Activated T-helper 17 cell treated with anti-CD3 and anti-CD28 coated beads, Interleukin-2, amount 50 U/mL, for 72 hours (primary cell): ENCODE data around the gene ENPP1. TPM values are rescaled to one million over a fixed set of nuclear protein-coding genes. Genes with fewer than 3 reads are reported as not detected.
"Not testable (repeated sequence)": the region's sequence is repeated elsewhere in the genome, so short reads cannot be mapped to it uniquely, and the experiment has no call there.

Source experiments
- ATAC-seq: fragments of 150-1000 bp; cut with Tn5 transposase; replicated peaks from 2 replicates; pipeline ENCODE4 v1.10.0; 2021; ENCODE audit warnings: mild to moderate bottlenecking, moderate library complexity
- H3K27ac Mint-ChIP-seq: one replicate; pipeline ENCODE4 v1.8.0; 2022; ENCODE audit warnings: mixed read lengths
- H3K27me3 Mint-ChIP-seq: one replicate; pipeline ENCODE4 v1.8.0; 2022; ENCODE audit warnings: mixed read lengths
- H3K36me3 Mint-ChIP-seq: one replicate; pipeline ENCODE4 v1.8.0; 2022; ENCODE audit warnings: low read depth, mild to moderate bottlenecking, mixed read lengths
- H3K4me1 Mint-ChIP-seq: one replicate; pipeline ENCODE4 v1.8.0; 2022; ENCODE audit warnings: mixed read lengths
- H3K4me3 Mint-ChIP-seq: one replicate; pipeline ENCODE4 v1.8.0; 2022; ENCODE audit warnings: mild to moderate bottlenecking, mixed read lengths
- H3K9me3 Mint-ChIP-seq: one replicate; pipeline ENCODE4 v1.8.0; 2022; ENCODE audit warnings: mixed read lengths
- total RNA-seq, 2 donors: library from RNA; stranded (reverse); gene quantifications; one replicate each; pipeline ENCODE4 v1.2.3, GENCODE V29; 2022

ENPP1 gene
- total RNA-seq, 2 donors from 2014 or later, result 0.73 to 0.74 TPM

GRCh38 chr6:131894493-131895424 is 86.9 kb downstream of the ENPP1 start:
- ATAC-seq, result peak; percentile 92
- H3K9me3 Mint-ChIP-seq, result peaks cover 4% of the 10 kb centered on the region

GRCh38 chr6:131897050-131897435 is 89.2 kb downstream of the ENPP1 start:
- H3K27ac Mint-ChIP-seq, result no peak overlapping the region
- peaks cover 5% of the 10 kb centered on the region for H3K4me1 Mint-ChIP-seq
- no peak for ATAC-seq
- no peaks in the 10 kb centered on the region for H3K36me3 Mint-ChIP-seq
- no peaks in the 10 kb centered on the region for H3K27me3 Mint-ChIP-seq
- H3K9me3 Mint-ChIP-seq, result peaks cover 4% of the 10 kb centered on the region
- no peak overlapping the region for H3K4me3 Mint-ChIP-seq

More at GRCh38 chr6:131894493-131895424, 86.9 kb downstream of the ENPP1 start:
- peaks cover 5% of the 10 kb centered on the region for H3K4me1 Mint-ChIP-seq
- H3K27ac Mint-ChIP-seq, result peak overlapping the region; percentile 21
- no peaks in the 10 kb centered on the region for H3K27me3 Mint-ChIP-seq
- peak overlapping the region; percentile 10 for H3K4me3 Mint-ChIP-seq
- no peaks in the 10 kb centered on the region for H3K36me3 Mint-ChIP-seq

GRCh38 chr6:131897621-131898020 is 89.8 kb downstream of the ENPP1 start:
- H3K4me3 Mint-ChIP-seq, result no peak overlapping the region
- H3K27me3 Mint-ChIP-seq, result no peaks in the 10 kb centered on the region
- no peak overlapping the region for H3K27ac Mint-ChIP-seq
- peaks cover 4% of the 10 kb centered on the region for H3K9me3 Mint-ChIP-seq
- no peaks in the 10 kb centered on the region for H3K36me3 Mint-ChIP-seq
- no peak for ATAC-seq
- peaks cover 5% of the 10 kb centered on the region for H3K4me1 Mint-ChIP-seq

DNA sequence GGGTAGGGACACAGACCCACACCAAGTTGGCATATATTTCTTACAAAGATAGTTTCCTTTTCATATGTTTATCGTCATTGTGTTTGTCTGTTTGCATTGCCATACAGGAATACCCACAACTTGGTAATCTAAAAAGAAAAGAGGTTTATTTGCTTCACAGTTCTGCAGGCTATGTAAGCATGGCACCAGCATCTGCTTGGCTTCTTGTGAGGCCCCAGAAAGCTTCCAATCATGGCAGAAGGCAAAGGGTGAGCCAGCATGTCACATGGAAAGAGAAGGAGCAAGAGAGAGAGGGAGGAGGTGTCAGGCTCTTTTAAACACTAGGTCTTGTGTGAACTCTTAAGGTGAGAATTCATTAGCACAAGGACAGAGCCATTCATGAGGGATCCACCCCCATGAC is 90.9 kb downstream of the ENPP1 start:
- no peak for ATAC-seq
- H3K27ac Mint-ChIP-seq, result no peak overlapping the region
- peaks cover 5% of the 10 kb centered on the region for H3K4me1 Mint-ChIP-seq
- H3K9me3 Mint-ChIP-seq, result peaks cover 4% of the 10 kb centered on the region
- H3K27me3 Mint-ChIP-seq, result peaks cover 3% of the 10 kb centered on the region
- no peaks in the 10 kb centered on the region for H3K36me3 Mint-ChIP-seq
- H3K4me3 Mint-ChIP-seq, result no peak overlapping the region

GRCh38 chr6:131900231-131900630 is 92.4 kb downstream of the ENPP1 start:
- Mint-ChIP-seq H3K4me3 (no peak overlapping the region), H3K27ac (no peak overlapping the region), H3K36me3 (no peaks in the 10 kb centered on the region), H3K9me3 (peaks cover 4% of the 10 kb centered on the region), H3K4me1 (no peaks in the 10 kb centered on the region), H3K27me3 (peaks cover 8% of the 10 kb centered on the region)
- ATAC-seq, result no peak

GRCh38 chr6:131901326-131901873 is 93.6 kb downstream of the ENPP1 start:
- not testable (repeated sequence) for H3K27me3 Mint-ChIP-seq, H3K36me3 Mint-ChIP-seq, H3K4me3 Mint-ChIP-seq, H3K9me3 Mint-ChIP-seq, H3K27ac Mint-ChIP-seq, ATAC-seq, H3K4me1 Mint-ChIP-seq

- H3K4me1 Mint-ChIP-seq, H3K27me3 Mint-ChIP-seq, H3K9me3 Mint-ChIP-seq, H3K4me3 Mint-ChIP-seq, ATAC-seq, H3K27ac Mint-ChIP-seq, H3K36me3 Mint-ChIP-seq: not testable (repeated sequence)
These were observed 95.9 kb downstream of the ENPP1 start for GRCh38 chr6:131903734-131904133.

GRCh38 chr6:131908787-131909186 is 101.0 kb downstream of the ENPP1 start:
- H3K4me3 Mint-ChIP-seq, H3K36me3 Mint-ChIP-seq, ATAC-seq, H3K27ac Mint-ChIP-seq, H3K4me1 Mint-ChIP-seq, H3K9me3 Mint-ChIP-seq: not testable (repeated sequence)
- peaks cover 15% of the 10 kb centered on the region for H3K27me3 Mint-ChIP-seq

DNA sequence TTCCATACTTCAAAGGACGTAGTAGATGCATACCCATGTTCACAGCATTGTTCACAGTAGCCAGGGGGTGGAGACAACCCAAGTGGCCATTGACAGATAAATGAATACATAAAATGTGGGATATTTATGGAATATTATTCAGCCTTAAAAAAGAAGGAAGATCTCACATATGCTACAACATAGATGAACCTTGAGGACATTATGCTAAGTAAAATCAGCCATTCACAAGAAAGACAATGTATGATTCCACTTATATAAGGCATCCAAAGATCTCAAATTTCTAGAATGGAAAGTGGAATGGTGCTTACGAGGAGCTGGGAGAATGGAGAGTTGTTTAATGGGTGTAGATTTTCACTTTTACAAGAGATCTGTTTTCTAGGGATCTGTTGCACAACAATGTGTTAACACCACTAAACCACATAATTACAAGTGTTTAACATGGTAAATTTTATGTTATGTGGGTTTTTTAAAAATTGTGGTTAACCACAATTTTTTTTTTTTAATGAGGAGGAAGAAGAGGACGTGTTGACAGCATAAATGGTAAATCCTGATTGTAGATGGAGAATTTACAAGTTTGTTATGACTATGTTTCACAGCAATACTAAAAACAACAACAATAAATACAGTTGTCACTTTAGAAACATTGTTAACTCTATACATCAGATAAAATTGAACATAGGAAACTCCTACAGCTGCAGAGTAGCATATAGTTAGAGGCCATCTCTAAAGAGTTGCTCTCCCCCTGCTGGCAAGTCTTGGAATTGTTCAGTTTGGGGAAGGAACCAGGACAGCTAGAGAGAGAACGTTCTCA is 101.8 kb downstream of the ENPP1 start:
- no peaks in the 10 kb centered on the region for H3K9me3 Mint-ChIP-seq
- H3K27ac Mint-ChIP-seq, result no peak overlapping the region

DNA sequence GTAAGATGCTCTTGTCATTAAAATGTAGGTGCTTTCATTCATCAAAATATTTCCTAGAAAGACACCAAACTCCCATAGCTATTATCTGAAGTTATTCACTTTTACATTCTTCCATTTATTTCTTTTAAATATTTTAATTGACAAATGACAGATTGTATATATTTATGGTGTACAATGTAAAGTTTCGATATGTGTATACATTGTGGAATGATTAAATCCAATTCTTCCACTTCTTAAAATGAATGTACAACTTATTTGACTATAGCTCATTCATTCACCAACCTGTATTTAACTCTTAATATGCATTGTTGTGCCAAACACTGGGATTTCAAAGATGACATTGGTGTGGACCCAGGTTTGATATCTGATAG is 102.4 kb downstream of the ENPP1 start:
- ATAC-seq, result peak; percentile 26
- H3K9me3 Mint-ChIP-seq, result no peaks in the 10 kb centered on the region
- no peak overlapping the region for H3K27ac Mint-ChIP-seq
- H3K36me3 Mint-ChIP-seq, result no peaks in the 10 kb centered on the region
- H3K4me1 Mint-ChIP-seq, result peaks cover 5% of the 10 kb centered on the region
- no peak overlapping the region for H3K4me3 Mint-ChIP-seq
- H3K27me3 Mint-ChIP-seq, result peaks cover 10% of the 10 kb centered on the region

More for the DNA sequence above, 101.8 kb downstream of the ENPP1 start:
- Mint-ChIP-seq H3K36me3 (no peaks in the 10 kb centered on the region), H3K4me1 (peaks cover 5% of the 10 kb centered on the region), H3K4me3 (peak overlapping the region; percentile 3), H3K27me3 (peaks cover 11% of the 10 kb centered on the region)
- ATAC-seq, result peak; percentile 92

- Mint-ChIP-seq H3K9me3 (no peaks in the 10 kb centered on the region), H3K4me1 (peaks cover 5% of the 10 kb centered on the region), H3K36me3 (no peaks in the 10 kb centered on the region), H3K27me3 (peaks cover 13% of the 10 kb centered on the region), H3K4me3 (no peak overlapping the region), H3K27ac (no peak overlapping the region)
- ATAC-seq, result no peak
These were observed 103.1 kb downstream of the ENPP1 start for GRCh38 chr6:131910956-131911355.

GRCh38 chr6:131911951-131912350 is 104.1 kb downstream of the ENPP1 start:
- Mint-ChIP-seq H3K27ac (no peak overlapping the region), H3K4me1 (peaks cover 9% of the 10 kb centered on the region), H3K27me3 (peaks cover 16% of the 10 kb centered on the region), H3K36me3 (no peaks in the 10 kb centered on the region), H3K4me3 (no peak overlapping the region), H3K9me3 (no peaks in the 10 kb centered on the region)
- ATAC-seq, result no peak

DNA sequence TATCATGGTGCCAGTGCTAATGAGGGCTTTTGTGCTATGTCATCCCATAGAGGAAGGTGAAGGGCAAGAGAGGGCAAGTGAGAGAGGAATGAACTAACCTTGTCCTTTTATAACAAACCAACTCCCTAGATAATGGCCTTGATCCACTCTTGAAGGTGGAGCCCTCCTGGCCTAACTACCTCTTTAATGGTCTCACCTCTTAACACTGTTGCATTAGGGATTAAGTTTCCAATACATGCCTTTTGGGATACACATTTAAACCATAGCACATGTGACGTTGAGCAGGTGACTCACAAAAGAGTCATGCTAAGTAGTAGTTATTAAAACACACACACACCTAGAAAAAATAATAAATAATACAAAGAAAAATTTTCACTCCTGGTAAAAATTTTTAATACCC is 106.4 kb downstream of the ENPP1 start:
- no peak overlapping the region for H3K27ac Mint-ChIP-seq
- H3K27me3 Mint-ChIP-seq, result peaks cover 23% of the 10 kb centered on the region
- no peaks in the 10 kb centered on the region for H3K36me3 Mint-ChIP-seq
- peaks cover 14% of the 10 kb centered on the region for H3K4me1 Mint-ChIP-seq
- no peak for ATAC-seq
- H3K4me3 Mint-ChIP-seq, result no peak overlapping the region
- no peaks in the 10 kb centered on the region for H3K9me3 Mint-ChIP-seq

GRCh38 chr6:131914967-131915751 is 107.3 kb downstream of the ENPP1 start:
- H3K27me3 Mint-ChIP-seq, result peaks cover 28% of the 10 kb centered on the region
- H3K36me3 Mint-ChIP-seq, result no peaks in the 10 kb centered on the region
- no peak overlapping the region for H3K4me3 Mint-ChIP-seq
- ATAC-seq, result peak; percentile 62
- no peak overlapping the region for H3K27ac Mint-ChIP-seq
- peaks cover 10% of the 10 kb centered on the region for H3K4me1 Mint-ChIP-seq
- no peaks in the 10 kb centered on the region for H3K9me3 Mint-ChIP-seq
